ENCODE data around the gene RPRD2.
"Not testable (repeated sequence)": the region's sequence is repeated elsewhere in the genome, so short reads cannot be mapped to it uniquely, and the experiment has no call there.

Gene RPRD2

GRCh38 chr1:150363426-150364230, at the start of gene RPRD2:
Gene RPRD2 (plus strand): TSS chr1:150364147. CDS start chr1:150364715, 568 bp downstream.
- peak; percentile 97 for DNase-seq

- not testable (repeated sequence) for DNase-seq
Measured at GRCh38 chr1:150314691-150315090, 49.3 kb upstream of the RPRD2 start.

- DNase-seq: no peak
Measured at GRCh38 chr1:150320667-150320978, 43.3 kb upstream of the RPRD2 start.

- no peak for DNase-seq
Measured at GRCh38 chr1:150321826-150322166, 42.2 kb upstream of the RPRD2 start.

GRCh38 chr1:150322310-150322709, 41.6 kb upstream of the RPRD2 start:
- DNase-seq: no peak

- no peak for DNase-seq
Measured at GRCh38 chr1:150332651-150333290, 31.2 kb upstream of the RPRD2 start.

GRCh38 chr1:150346316-150346715, 17.6 kb upstream of the RPRD2 start:
- no peak for DNase-seq

- no peak for DNase-seq
Measured at GRCh38 chr1:150352866-150353265, 11.1 kb upstream of the RPRD2 start.

- peak; percentile 10 for DNase-seq
Measured at GRCh38 chr1:150362721-150363425, 1.1 kb upstream of the RPRD2 start.

- DNase-seq: peak; percentile 63
Measured at GRCh38 chr1:150364231-150365003, 470 bp downstream of the RPRD2 start.

GRCh38 chr1:150365941-150366340, 2.0 kb downstream of the RPRD2 start:
- DNase-seq: no peak

- DNase-seq: no peak
Measured at GRCh38 chr1:150366416-150367296, 2.7 kb downstream of the RPRD2 start.

- DNase-seq: no peak
Measured at GRCh38 chr1:150371110-150371509, 7.2 kb downstream of the RPRD2 start.

GRCh38 chr1:150372580-150372979, 8.6 kb downstream of the RPRD2 start:
- DNase-seq: no peak

GRCh38 chr1:150376110-150376509, 12.2 kb downstream of the RPRD2 start:
- DNase-seq: no peak

GRCh38 chr1:150383631-150384324, 19.8 kb downstream of the RPRD2 start:
- DNase-seq: no peak

- no peak for DNase-seq
Measured at GRCh38 chr1:150385537-150386445, 21.8 kb downstream of the RPRD2 start.

GRCh38 chr1:150386592-150386991, 22.6 kb downstream of the RPRD2 start:
- no peak for DNase-seq

- no peak for DNase-seq
Measured at GRCh38 chr1:150387200-150387599, 23.3 kb downstream of the RPRD2 start.

- DNase-seq: no peak
Measured at GRCh38 chr1:150388241-150388640, 24.3 kb downstream of the RPRD2 start.

Measured in NCI-H748 treated with DMSO at 0.1 percent for 48 hours (cell line).